ENCODE measurements around the gene TBC1D22A. TPM values are rescaled to one million over a fixed set of nuclear protein-coding genes. Genes with fewer than 3 reads are reported as not detected.

The TBC1D22A gene
- total and polyA plus RNA-seq, 10 of the 15 experiments (the other 5 are each of a cell fraction or from before 2014, with no cell fraction given) = 0.63 to 44.7 (median 27.4) TPM

DNA sequence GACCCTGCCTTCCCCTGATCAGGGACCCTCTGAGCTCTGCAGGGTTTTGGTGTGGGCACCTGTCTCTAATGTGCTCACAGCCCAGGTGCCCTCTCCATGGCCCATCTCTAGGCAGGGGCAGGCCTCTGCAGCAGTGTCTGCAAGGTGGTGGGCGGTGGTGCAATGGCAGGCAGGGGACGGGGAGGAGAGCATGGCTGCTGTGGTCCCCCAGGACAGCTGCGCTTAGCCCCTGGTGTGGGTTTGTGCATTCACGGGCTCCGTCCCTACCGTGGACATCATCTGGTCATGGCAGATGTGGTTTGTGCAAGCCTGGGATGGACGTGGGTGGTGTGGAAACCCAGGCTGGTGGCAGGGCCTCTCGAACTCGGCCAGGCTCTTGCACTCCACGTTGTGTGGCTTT, 443.1 kb downstream of the TBC1D22A start:
- H3K9ac ChIP-seq (ENCODE audit: control insufficient read depth, insufficient read depth, low read length) = no peak overlapping the region
- intact Hi-C loops (cut with micrococcal nuclease; ENCODE audit: unreplicated experiment) = no loop called here
- ChIA-PET POLR2A (no interaction called here), RAD21 (ENCODE audit: unreplicated experiment) (no interaction called here), CTCF (no interaction called here), SMC1A (ENCODE audit: uncharacterized antibody, unreplicated experiment) (no interaction called here)
- H2AFZ ChIP-seq (ENCODE audit: control insufficient read depth, low read depth, low read length) = no peak overlapping the region
- no peaks in the 10 kb centered on the region for H3K79me2 ChIP-seq (ENCODE audit: control insufficient read depth, insufficient read depth, low read length)
- ATAC-seq (no peak), FAIRE-seq (no peak), DNase-seq (ENCODE audit: low read depth, low spot score) (no peak)
- H3K36me3 ChIP-seq (ENCODE audit: control insufficient read depth in 2 of 2, insufficient read depth in 2 of 2, low read length in 1 of 2) = no peaks in the 10 kb centered on the region
- H3K9me3 ChIP-seq (replicated peaks; ENCODE audit: control insufficient read depth, insufficient read depth, low read length) = no peaks in the 10 kb centered on the region
- in situ Hi-C loops (cut with MboI) = no loop called here
- H3K27ac ChIP-seq (ENCODE audit: control insufficient read depth, insufficient read depth) = no peak overlapping the region
- no peak overlapping the region for H3K4me2 ChIP-seq (ENCODE audit: control insufficient read depth, insufficient read depth)
- H3K27me3 ChIP-seq (replicated peaks in 1 of 2; ENCODE audit: control insufficient read depth in 2 of 2, insufficient read depth in 2 of 2, low read length in 1 of 2) = no peaks in the 10 kb centered on the region
- 27% methylated on average over 10 of the region's 10 CpGs for WGBS (ENCODE audit: insufficient coverage, insufficient replicate concordance, low lambda C conversion rate, missing lambda C conversion rate)
- H3K4me1 ChIP-seq (ENCODE audit: control insufficient read depth, insufficient read depth, low read length) = no peaks in the 10 kb centered on the region
- no peaks in the 10 kb centered on the region for H4K20me1 ChIP-seq (ENCODE audit: control insufficient read depth, insufficient read depth)
- BruUV-seq (replicated peaks) = no TSS peak
- H3K4me3 ChIP-seq = no peak overlapping the region
- no peak for TF ChIP-seq ZNF384 (IDR thresholded peaks at IDR 0.05; ENCODE audit: borderline replicate concordance, low read depth, low read length)
- TF ChIP-seq, protein P1, sequence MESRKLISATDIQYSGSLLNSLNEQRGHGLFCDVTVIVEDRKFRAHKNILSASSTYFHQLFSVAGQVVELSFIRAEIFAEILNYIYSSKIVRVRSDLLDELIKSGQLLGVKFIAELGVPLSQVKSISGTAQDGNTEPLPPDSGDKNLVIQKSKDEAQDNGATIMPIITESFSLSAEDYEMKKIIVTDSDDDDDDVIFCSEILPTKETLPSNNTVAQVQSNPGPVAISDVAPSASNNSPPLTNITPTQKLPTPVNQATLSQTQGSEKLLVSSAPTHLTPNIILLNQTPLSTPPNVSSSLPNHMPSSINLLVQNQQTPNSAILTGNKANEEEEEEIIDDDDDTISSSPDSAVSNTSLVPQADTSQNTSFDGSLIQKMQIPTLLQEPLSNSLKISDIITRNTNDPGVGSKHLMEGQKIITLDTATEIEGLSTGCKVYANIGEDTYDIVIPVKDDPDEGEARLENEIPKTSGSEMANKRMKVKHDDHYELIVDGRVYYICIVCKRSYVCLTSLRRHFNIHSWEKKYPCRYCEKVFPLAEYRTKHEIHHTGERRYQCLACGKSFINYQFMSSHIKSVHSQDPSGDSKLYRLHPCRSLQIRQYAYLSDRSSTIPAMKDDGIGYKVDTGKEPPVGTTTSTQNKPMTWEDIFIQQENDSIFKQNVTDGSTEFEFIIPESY (IDR thresholded peaks at IDR 0.05) = no peak
- TF ChIP-seq TCF7 (IDR thresholded peaks at IDR 0.05; ENCODE audit: borderline replicate concordance) = no peak
- no peak for TF ChIP-seq EP300 (IDR thresholded peaks at IDR 0.05; ENCODE audit: borderline replicate concordance in 1 of 2, control insufficient read depth in 1 of 2, low read depth in 2 of 2, low read length in 2 of 2)
- no peak for TF ChIP-seq MEF2B (IDR thresholded peaks at IDR 0.05; ENCODE audit: partially characterized antibody, poor library complexity, severe bottlenecking)
- TF ChIP-seq, protein P2, sequence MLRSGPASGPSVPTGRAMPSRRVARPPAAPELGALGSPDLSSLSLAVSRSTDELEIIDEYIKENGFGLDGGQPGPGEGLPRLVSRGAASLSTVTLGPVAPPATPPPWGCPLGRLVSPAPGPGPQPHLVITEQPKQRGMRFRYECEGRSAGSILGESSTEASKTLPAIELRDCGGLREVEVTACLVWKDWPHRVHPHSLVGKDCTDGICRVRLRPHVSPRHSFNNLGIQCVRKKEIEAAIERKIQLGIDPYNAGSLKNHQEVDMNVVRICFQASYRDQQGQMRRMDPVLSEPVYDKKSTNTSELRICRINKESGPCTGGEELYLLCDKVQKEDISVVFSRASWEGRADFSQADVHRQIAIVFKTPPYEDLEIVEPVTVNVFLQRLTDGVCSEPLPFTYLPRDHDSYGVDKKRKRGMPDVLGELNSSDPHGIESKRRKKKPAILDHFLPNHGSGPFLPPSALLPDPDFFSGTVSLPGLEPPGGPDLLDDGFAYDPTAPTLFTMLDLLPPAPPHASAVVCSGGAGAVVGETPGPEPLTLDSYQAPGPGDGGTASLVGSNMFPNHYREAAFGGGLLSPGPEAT (IDR thresholded peaks at IDR 0.05; ENCODE audit: low read depth) = no peak
- TF ChIP-seq, protein P3, sequence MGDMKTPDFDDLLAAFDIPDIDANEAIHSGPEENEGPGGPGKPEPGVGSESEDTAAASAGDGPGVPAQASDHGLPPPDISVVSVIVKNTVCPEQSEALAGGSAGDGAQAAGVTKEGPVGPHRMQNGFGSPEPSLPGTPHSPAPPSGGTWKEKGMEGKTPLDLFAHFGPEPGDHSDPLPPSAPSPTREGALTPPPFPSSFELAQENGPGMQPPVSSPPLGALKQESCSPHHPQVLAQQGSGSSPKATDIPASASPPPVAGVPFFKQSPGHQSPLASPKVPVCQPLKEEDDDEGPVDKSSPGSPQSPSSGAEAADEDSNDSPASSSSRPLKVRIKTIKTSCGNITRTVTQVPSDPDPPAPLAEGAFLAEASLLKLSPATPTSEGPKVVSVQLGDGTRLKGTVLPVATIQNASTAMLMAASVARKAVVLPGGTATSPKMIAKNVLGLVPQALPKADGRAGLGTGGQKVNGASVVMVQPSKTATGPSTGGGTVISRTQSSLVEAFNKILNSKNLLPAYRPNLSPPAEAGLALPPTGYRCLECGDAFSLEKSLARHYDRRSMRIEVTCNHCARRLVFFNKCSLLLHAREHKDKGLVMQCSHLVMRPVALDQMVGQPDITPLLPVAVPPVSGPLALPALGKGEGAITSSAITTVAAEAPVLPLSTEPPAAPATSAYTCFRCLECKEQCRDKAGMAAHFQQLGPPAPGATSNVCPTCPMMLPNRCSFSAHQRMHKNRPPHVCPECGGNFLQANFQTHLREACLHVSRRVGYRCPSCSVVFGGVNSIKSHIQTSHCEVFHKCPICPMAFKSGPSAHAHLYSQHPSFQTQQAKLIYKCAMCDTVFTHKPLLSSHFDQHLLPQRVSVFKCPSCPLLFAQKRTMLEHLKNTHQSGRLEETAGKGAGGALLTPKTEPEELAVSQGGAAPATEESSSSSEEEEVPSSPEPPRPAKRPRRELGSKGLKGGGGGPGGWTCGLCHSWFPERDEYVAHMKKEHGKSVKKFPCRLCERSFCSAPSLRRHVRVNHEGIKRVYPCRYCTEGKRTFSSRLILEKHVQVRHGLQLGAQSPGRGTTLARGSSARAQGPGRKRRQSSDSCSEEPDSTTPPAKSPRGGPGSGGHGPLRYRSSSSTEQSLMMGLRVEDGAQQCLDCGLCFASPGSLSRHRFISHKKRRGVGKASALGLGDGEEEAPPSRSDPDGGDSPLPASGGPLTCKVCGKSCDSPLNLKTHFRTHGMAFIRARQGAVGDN (IDR thresholded peaks at IDR 0.05) = no peak
- TF ChIP-seq DPF2 (IDR thresholded peaks at IDR 0.05) = no peak
- TF ChIP-seq YY1 (IDR thresholded peaks at IDR 0.05; ENCODE audit: low read depth, low read length) = no peak
- TF ChIP-seq, protein P4, sequence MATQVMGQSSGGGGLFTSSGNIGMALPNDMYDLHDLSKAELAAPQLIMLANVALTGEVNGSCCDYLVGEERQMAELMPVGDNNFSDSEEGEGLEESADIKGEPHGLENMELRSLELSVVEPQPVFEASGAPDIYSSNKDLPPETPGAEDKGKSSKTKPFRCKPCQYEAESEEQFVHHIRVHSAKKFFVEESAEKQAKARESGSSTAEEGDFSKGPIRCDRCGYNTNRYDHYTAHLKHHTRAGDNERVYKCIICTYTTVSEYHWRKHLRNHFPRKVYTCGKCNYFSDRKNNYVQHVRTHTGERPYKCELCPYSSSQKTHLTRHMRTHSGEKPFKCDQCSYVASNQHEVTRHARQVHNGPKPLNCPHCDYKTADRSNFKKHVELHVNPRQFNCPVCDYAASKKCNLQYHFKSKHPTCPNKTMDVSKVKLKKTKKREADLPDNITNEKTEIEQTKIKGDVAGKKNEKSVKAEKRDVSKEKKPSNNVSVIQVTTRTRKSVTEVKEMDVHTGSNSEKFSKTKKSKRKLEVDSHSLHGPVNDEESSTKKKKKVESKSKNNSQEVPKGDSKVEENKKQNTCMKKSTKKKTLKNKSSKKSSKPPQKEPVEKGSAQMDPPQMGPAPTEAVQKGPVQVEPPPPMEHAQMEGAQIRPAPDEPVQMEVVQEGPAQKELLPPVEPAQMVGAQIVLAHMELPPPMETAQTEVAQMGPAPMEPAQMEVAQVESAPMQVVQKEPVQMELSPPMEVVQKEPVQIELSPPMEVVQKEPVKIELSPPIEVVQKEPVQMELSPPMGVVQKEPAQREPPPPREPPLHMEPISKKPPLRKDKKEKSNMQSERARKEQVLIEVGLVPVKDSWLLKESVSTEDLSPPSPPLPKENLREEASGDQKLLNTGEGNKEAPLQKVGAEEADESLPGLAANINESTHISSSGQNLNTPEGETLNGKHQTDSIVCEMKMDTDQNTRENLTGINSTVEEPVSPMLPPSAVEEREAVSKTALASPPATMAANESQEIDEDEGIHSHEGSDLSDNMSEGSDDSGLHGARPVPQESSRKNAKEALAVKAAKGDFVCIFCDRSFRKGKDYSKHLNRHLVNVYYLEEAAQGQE (IDR thresholded peaks at IDR 0.05; ENCODE audit: low read depth, low read length) = no peak
- TF ChIP-seq MYB (IDR thresholded peaks at IDR 0.05; ENCODE audit: borderline replicate concordance, low read depth, low read length) = no peak
- no peak for TF ChIP-seq NR2F1 (conservative IDR thresholded peaks at IDR 0.05)

All from GM12878 (cell line).